Endothelial cell (in vitro differentiated cells): ENCODE results near the gene TIMM10B. TPM values are rescaled to one million over a fixed set of nuclear protein-coding genes. Genes with fewer than 3 reads are reported as not detected.

Experiments used
- DNase-seq: peaks from one replicate; pipeline ENCODE4 v3.0.0; 2021; ENCODE audit warnings: low spot score
- H3K27ac Mint-ChIP-seq: one replicate; pipeline ENCODE4 v1.8.0; 2021; ENCODE audit warnings: mixed read lengths, inconsistent platforms; ENCODE audit not compliant: unreplicated experiment
- H3K27me3 Mint-ChIP-seq: one replicate; pipeline ENCODE4 v1.8.0; 2021; ENCODE audit warnings: mild to moderate bottlenecking, moderate library complexity, mixed read lengths, inconsistent platforms; ENCODE audit not compliant: unreplicated experiment
- H3K36me3 Mint-ChIP-seq: one replicate; pipeline ENCODE4 v1.8.0; 2021; ENCODE audit warnings: mild to moderate bottlenecking, low read depth, mixed read lengths, inconsistent platforms; ENCODE audit not compliant: unreplicated experiment
- H3K4me1 Mint-ChIP-seq: one replicate; pipeline ENCODE4 v1.8.0; 2021; ENCODE audit warnings: mild to moderate bottlenecking, mixed read lengths, inconsistent platforms; ENCODE audit not compliant: unreplicated experiment
- H3K4me3 Mint-ChIP-seq: one replicate; pipeline ENCODE4 v1.8.0; 2021; ENCODE audit warnings: mild to moderate bottlenecking, mixed read lengths, inconsistent platforms; ENCODE audit not compliant: unreplicated experiment
- H3K9me3 Mint-ChIP-seq: one replicate; pipeline ENCODE4 v1.8.0; 2021; ENCODE audit warnings: mixed read lengths, inconsistent platforms; ENCODE audit not compliant: unreplicated experiment
- CTCF ChIP-seq: fragments of 200-600 bp; sonication (generic); IDR thresholded peaks from one replicate; pipeline ENCODE4 v1.5.0; 2021; ENCODE audit warnings: antibody characterized with exemption; ENCODE audit not compliant: unreplicated experiment
- total RNA-seq: library from RNA; stranded (reverse); fragmentation: NEBNext Ultra II Directional; extraction: Animal tissue kit (Norgen Biotek cat#: 25700); gene quantifications from one replicate; pipeline ENCODE4 v1.2.1, GENCODE V29; 2021; ENCODE audit not compliant: unreplicated experiment

Gene TIMM10B
- total RNA-seq, 1 donor from 2014 or later: 42.2 TPM

DNA sequence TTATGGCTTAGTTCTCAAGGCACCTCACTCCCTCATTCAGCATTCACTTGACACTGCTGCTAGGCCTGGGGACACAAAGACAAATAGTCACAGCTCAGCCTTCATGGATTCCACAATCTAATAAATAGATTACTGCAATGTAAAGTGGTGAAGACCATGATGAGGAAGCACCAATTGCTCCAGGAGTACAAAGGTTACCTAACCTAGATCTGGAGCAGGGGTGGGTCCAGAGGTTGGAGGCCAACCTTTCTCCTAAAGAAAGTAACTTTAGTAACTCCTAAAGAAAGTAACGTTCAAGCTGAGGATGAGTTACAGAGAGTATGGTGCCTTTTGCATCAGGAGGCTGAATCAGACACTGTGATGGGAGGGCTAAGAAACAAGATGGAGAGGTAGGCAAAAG is 11.7 kb upstream of the TIMM10B start:
- DNase-seq: no peak
- Mint-ChIP-seq H3K4me3 (no peak overlapping the region), H3K9me3 (no peaks in the 10 kb centered on the region), H3K27ac (no peak overlapping the region), H3K27me3 (peaks cover 4% of the 10 kb centered on the region), H3K36me3 (peaks cover 3% of the 10 kb centered on the region), H3K4me1 (peaks cover 11% of the 10 kb centered on the region)
- no peak for TF ChIP-seq CTCF

GRCh38 chr11:6472934-6473333 is 8.4 kb upstream of the TIMM10B start:
- Mint-ChIP-seq H3K4me3 (peak overlapping the region; percentile 85), H3K9me3 (no peaks in the 10 kb centered on the region), H3K36me3 (peaks cover 3% of the 10 kb centered on the region), H3K27ac (no peak overlapping the region), H3K4me1 (peaks cover 18% of the 10 kb centered on the region), H3K27me3 (peaks cover 10% of the 10 kb centered on the region)
- no peak for TF ChIP-seq CTCF
- DNase-seq: no peak

- peak; percentile 91 for DNase-seq
- Mint-ChIP-seq H3K4me3 (peak within 1 kb of the TSS; percentile 95), H3K36me3 (peaks cover 3% of the 10 kb centered on the region), H3K27ac (peak within 1 kb of the TSS; percentile 98), H3K4me1 (peaks cover 18% of the 10 kb centered on the region), H3K9me3 (no peaks in the 10 kb centered on the region), H3K27me3 (peaks cover 10% of the 10 kb centered on the region)
- no peak for TF ChIP-seq CTCF
Measured at GRCh38 chr11:6473451-6474412, 7.6 kb upstream of the TIMM10B start, which contains the start of gene TRIM3. TSS of gene TRIM3 (minus strand) at chr11:6473941. CDS start at chr11:6465695, 8,246 bp downstream.

GRCh38 chr11:6474413-6474792 is 6.9 kb upstream of the TIMM10B start:
- Mint-ChIP-seq H3K27ac (peak overlapping the region; percentile 98), H3K36me3 (peaks cover 3% of the 10 kb centered on the region), H3K4me1 (peaks cover 18% of the 10 kb centered on the region), H3K27me3 (peaks cover 11% of the 10 kb centered on the region), H3K4me3 (peak overlapping the region; percentile 92), H3K9me3 (no peaks in the 10 kb centered on the region)
- no peak for DNase-seq
- no peak for TF ChIP-seq CTCF
